Stimulated activated CD4-positive, alpha-beta T cell treated with anti-CD3 and anti-CD28 coated beads, TNF-alpha, amount 100 ng/mL, for 48 hours (primary cell): ENCODE results near the gene KIF22.

Experiments used
- DNase-seq, 3 donors: peaks; one replicate each; pipeline ENCODE4 v3.0.0-alpha.2; 2020; ENCODE audit warnings: low read depth in 3 of 3

KIF22 gene

GRCh38 chr16:29804020-29804419 is 13.5 kb downstream of the KIF22 start:
- DNase-seq, result no peak

- no peak for DNase-seq
Measured at GRCh38 chr16:29804455-29805231, 14.1 kb downstream of the KIF22 start.

- DNase-seq, result peak; percentile 92 to 96 (median 95)
Measured at GRCh38 chr16:29805232-29806098, 14.9 kb downstream of the KIF22 start.

- no peak for DNase-seq
Measured at GRCh38 chr16:29806099-29806579, 15.6 kb downstream of the KIF22 start, which contains the start of gene MAZ. Gene MAZ, plus strand, starts transcription at chr16:29806529. Its CDS starts 173 bp downstream, at chr16:29806702.

- peak in 2 of 3 donors; percentile 57 to 62 for DNase-seq
Measured at GRCh38 chr16:29806641-29807425, 16.3 kb downstream of the KIF22 start.

GRCh38 chr16:29807426-29808218 is 17.1 kb downstream of the KIF22 start:
- peak; percentile 80 to 86 (median 84) for DNase-seq

- no peak for DNase-seq
Measured at GRCh38 chr16:29808219-29808900, 17.8 kb downstream of the KIF22 start.

GRCh38 chr16:29809031-29809747 is 18.6 kb downstream of the KIF22 start:
- DNase-seq, result no peak

- DNase-seq, result no peak
Measured at GRCh38 chr16:29809850-29810698, 19.5 kb downstream of the KIF22 start.

- DNase-seq, result no peak
Measured at GRCh38 chr16:29810699-29811169, 20.2 kb downstream of the KIF22 start.

GRCh38 chr16:29811170-29811895 is 20.8 kb downstream of the KIF22 start:
- peak in 2 of 3 donors; percentile 63 to 81 for DNase-seq

GRCh38 chr16:29811896-29812665 is 21.5 kb downstream of the KIF22 start, which contains the start of gene PRRT2:
Gene PRRT2, plus strand, starts transcription at chr16:29812193. Its CDS starts 862 bp downstream, at chr16:29813055.
- DNase-seq, result peak in 1 of 3 donors; percentile 48

- no peak for DNase-seq
Measured at GRCh38 chr16:29812754-29813643, 22.4 kb downstream of the KIF22 start.

- DNase-seq, result no peak
Measured at GRCh38 chr16:29813644-29814562, 23.4 kb downstream of the KIF22 start.

GRCh38 chr16:29814592-29814991 is 24.0 kb downstream of the KIF22 start:
- no peak for DNase-seq
